Measurements from ENCODE around the gene RBM26.

- TF ChIP-seq CTCF (IDR thresholded peaks at IDR 0.05) = no peak
- no peak for TF ChIP-seq POLR2A (IDR thresholded peaks at IDR 0.05)
These were observed 1.4 kb upstream of the RBM26 start for GRCh38 chr13:79407349-79407979.

Data from Peyer's patch (tissue), 4 donors.